Measurements from ENCODE around the gene EGFL7. TPM values are rescaled to one million over a fixed set of nuclear protein-coding genes. Genes with fewer than 3 reads are reported as not detected.

EGFL7 gene
- total RNA-seq, 4 donors from 2014 or later: 38.8 to 81.0 (median 56.4) TPM

GRCh38 chr9:136655536-136656182 lies 7.1 kb upstream of the EGFL7 start:
- Histone ChIP-seq H3K4me1 (peaks cover 0 to 25% (median 0%) of the 10 kb centered on the region in 3 donors), H3K27ac (peak overlapping the region in 3 of 4 donors; percentile 65 to 72 (median 70)), H3K4me3 (peak overlapping the region in 1 of 2 donors; percentile 32), H3K9me3 (no peaks in the 10 kb centered on the region), H3K27me3 (peaks cover 59% of the 10 kb centered on the region), H3K36me3 (no peaks in the 10 kb centered on the region)
- WGBS, 2 donors (ENCODE audit: low coverage in 1 of 2): 14 to 34% methylated on average over 2 to 5 of the region's 18 CpGs
- ATAC-seq: peak; percentile 61
- TF ChIP-seq EP300 (IDR thresholded peaks at IDR 0.05) (no peak), POLR2AphosphoS5 (IDR thresholded peaks at IDR 0.05) (peak; percentile 66), POLR2A (IDR thresholded peaks at IDR 0.05) (no peak)
- TF ChIP-seq, protein P1, sequence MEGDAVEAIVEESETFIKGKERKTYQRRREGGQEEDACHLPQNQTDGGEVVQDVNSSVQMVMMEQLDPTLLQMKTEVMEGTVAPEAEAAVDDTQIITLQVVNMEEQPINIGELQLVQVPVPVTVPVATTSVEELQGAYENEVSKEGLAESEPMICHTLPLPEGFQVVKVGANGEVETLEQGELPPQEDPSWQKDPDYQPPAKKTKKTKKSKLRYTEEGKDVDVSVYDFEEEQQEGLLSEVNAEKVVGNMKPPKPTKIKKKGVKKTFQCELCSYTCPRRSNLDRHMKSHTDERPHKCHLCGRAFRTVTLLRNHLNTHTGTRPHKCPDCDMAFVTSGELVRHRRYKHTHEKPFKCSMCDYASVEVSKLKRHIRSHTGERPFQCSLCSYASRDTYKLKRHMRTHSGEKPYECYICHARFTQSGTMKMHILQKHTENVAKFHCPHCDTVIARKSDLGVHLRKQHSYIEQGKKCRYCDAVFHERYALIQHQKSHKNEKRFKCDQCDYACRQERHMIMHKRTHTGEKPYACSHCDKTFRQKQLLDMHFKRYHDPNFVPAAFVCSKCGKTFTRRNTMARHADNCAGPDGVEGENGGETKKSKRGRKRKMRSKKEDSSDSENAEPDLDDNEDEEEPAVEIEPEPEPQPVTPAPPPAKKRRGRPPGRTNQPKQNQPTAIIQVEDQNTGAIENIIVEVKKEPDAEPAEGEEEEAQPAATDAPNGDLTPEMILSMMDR (IDR thresholded peaks at IDR 0.05): no peak

- Histone ChIP-seq H3K9me3 (no peaks in the 10 kb centered on the region), H3K4me3 (peak overlapping the region in 1 of 2 donors; percentile 32), H3K27me3 (peaks cover 65% of the 10 kb centered on the region), H3K4me1 (peaks cover 0 to 25% (median 0%) of the 10 kb centered on the region in 3 donors), H3K27ac (peak overlapping the region in 3 of 4 donors; percentile 65 to 72 (median 70)), H3K36me3 (no peaks in the 10 kb centered on the region)
- ATAC-seq: no peak
- TF ChIP-seq POLR2A (IDR thresholded peaks at IDR 0.05): no peak
- TF ChIP-seq, protein P1 (IDR thresholded peaks at IDR 0.05): no peak
- no peak for TF ChIP-seq EP300 (IDR thresholded peaks at IDR 0.05)
- TF ChIP-seq POLR2AphosphoS5 (IDR thresholded peaks at IDR 0.05): no peak
- WGBS, 2 donors (ENCODE audit: low coverage in 1 of 2): 69% methylated on average over 3 of the region's 11 CpGs; no CpG with 5 or more reads in 1 of the 2 donors
These were observed 6.5 kb upstream of the EGFL7 start for GRCh38 chr9:136656183-136656738.

DNA sequence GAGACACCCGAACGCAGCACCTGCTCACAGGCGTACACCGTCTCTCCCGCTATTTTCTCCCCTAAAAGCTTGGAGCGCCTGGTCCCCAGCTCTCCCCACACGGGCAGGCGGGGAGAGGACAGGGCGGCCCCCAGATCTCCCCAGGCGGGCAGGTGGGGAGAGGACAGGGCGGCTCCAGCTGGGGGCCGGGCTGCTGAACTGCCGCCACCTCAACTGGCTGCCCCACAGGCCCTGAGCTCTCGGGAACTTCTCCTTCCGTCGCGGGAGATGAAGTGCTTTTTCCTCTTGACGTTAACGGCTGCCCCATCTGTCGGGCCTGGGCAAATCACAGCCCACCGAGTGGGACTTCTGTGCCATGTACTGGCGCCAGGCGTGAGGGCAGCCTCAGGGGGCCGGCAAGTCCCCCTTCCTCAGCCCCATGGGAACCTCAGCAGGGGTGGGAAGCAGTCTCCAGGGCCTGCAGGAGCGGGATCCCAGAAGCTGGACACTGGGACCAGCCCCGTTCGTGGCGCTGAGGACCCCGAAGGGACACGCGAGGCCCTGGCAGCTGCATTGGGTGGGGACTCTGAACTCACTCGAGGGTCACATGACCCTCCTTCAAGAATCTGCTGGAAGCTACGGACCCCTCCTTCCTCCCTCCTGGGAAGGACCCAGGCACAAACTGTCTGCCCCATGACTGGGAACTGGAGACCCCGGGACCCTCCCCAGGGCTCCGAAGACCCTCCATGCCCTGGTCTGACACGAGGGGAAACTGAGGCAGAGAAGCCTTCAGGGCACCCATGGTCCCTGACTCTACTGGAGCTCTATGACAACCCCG lies 5.7 kb upstream of the EGFL7 start:
- peaks cover 0 to 25% (median 0%) of the 10 kb centered on the region in 3 donors for H3K4me1 ChIP-seq
- H3K27me3 ChIP-seq: peaks cover 72% of the 10 kb centered on the region
- no peaks in the 10 kb centered on the region for H3K36me3 ChIP-seq
- ATAC-seq: no peak
- 90% methylated on average over 3 of the region's 37 CpGs; no CpG with 5 or more reads in 1 of the 2 donors for WGBS, 2 donors (ENCODE audit: low coverage in 1 of 2)
- TF ChIP-seq POLR2AphosphoS5 (IDR thresholded peaks at IDR 0.05): no peak
- TF ChIP-seq EP300 (IDR thresholded peaks at IDR 0.05): no peak
- no peak for TF ChIP-seq POLR2A (IDR thresholded peaks at IDR 0.05)
- TF ChIP-seq, protein P1 (IDR thresholded peaks at IDR 0.05): no peak
- H3K4me3 ChIP-seq: peak overlapping the region in 1 of 2 donors; percentile 32
- H3K27ac ChIP-seq: peak overlapping the region in 3 of 4 donors; percentile 65 to 72 (median 70)
- H3K9me3 ChIP-seq: no peaks in the 10 kb centered on the region

DNA sequence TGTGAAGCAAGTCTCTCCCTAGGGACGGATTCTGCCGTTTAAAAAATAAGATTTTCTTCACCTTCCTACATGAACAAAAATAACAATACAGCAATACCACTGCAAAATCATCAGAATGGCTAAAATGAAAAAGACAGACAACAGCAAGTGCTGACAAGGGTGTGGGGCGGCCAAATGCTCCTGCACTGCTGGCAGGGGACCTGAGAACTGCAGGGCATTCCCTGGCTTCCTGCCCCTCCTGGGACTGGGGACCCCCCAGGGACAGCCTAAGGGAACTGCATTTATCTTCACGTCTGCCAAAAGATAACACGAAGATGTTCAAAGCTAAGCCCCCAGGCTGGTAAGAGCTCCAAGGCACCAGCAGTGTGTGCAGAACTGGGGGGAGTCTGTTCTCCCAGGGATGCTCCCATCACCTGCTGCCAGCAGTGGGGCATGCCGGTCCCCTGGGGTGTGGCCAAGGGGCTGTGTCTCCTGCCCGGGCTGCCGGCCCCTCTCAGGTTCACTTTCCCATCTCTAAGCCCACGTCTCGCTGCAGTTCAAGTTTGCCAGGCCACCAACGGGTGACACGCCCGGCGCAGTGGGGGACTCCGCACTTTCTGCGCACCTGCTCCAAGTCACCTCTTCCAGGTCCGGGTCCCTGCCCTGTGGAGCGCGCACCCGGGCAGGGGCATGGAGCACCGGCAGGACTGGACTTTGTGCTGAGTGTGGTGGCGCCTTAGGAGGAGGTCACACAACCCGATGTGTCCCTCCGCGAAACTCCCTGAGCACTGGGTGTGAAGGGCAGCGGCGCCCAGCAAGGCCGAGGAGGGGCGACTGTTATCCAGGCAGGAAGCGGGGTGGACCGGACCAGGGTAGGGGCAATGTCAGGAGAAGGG lies 4.5 kb upstream of the EGFL7 start:
- H3K4me1 ChIP-seq: peaks cover 0 to 25% (median 0%) of the 10 kb centered on the region in 3 donors
- WGBS, 2 donors (ENCODE audit: low coverage in 1 of 2): 30 to 100% methylated on average over 1 to 4 of the region's 31 CpGs
- H3K27ac ChIP-seq: peak overlapping the region in 3 of 4 donors; percentile 65 to 72 (median 70)
- H3K36me3 ChIP-seq: no peaks in the 10 kb centered on the region
- TF ChIP-seq POLR2A (IDR thresholded peaks at IDR 0.05) (no peak), POLR2AphosphoS5 (IDR thresholded peaks at IDR 0.05) (no peak), EP300 (IDR thresholded peaks at IDR 0.05) (no peak)
- TF ChIP-seq, protein P1 (IDR thresholded peaks at IDR 0.05): no peak
- peak overlapping the region in 1 of 2 donors; percentile 57 for H3K4me3 ChIP-seq
- no peak for ATAC-seq
- H3K9me3 ChIP-seq: no peaks in the 10 kb centered on the region
- H3K27me3 ChIP-seq: peaks cover 85% of the 10 kb centered on the region

All from gastroesophageal sphincter (tissue), 4 donors.